ENCODE results near the gene SAMD4A. TPM values are rescaled to one million over a fixed set of nuclear protein-coding genes. Genes with fewer than 3 reads are reported as not detected.

The SAMD4A gene
- total RNA-seq, 2 donors from 2014 or later = 11.2 to 26.2 TPM

DNA sequence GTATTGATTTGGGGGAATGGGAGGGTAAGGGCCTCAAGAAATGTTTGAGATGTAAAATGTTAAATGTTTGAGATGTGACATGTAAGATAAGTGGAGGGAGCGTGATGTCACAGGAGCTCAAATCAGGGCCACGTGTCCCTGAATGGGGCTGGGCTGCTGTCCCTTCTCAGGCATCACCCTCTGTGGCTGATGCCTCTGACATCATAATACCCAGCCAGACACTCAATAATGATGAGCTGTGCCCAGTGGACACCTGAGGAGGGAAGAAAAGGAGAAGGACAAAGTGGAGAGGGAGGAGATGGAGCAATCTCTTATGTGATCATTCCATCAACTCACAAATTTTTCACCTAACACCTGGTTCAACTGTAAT lies 120.8 kb downstream of the SAMD4A start:
- intact Hi-C loops (cut with DNase I, micrococcal nuclease) = no loop called here

DNA sequence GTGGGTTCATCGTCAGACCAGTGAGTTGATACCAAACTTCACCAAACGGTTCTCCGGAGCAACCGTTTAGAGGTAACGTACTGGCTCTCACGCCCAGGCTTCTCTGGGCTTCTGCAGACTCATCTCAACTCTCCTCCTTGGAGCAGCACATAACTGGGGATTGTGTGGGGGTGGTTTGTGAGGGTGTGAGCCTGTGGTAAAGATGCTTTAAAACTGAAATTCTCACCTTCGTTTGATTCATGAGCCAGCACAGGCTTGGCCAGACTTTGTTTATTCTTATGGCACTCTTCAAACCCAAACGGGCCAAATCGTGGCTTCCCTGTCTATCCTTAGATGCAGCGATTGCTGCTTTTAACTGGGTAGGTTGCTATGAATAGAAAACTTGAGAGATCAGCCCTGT lies 121.3 kb downstream of the SAMD4A start:
- intact Hi-C loops (cut with DNase I, micrococcal nuclease) = no loop called here
- ATAC-seq (no peak), DNase-seq (no peak)

More for the DNA sequence above, 120.8 kb downstream of the SAMD4A start:
- ATAC-seq (no peak), DNase-seq (no peak)

DNA sequence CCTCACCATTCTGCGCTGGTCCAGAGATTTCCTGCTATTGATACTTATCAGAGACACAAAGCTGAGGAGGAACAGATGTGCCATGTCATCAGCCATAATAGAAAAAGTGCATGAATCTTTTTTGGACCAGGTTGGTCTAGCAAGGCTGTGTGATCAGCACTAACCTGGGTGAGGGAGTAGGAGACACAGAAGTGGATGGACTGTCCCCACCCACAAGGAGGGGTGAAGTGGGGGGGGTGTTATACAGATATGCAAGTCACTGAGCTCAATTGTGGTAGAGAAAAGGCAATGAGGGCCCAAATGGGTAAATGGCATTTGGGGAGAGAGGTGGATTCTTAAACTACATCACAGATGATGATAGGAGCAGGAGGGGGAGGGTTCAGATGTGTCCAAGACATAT lies 123.0 kb downstream of the SAMD4A start:
- no peak for ATAC-seq

DNA sequence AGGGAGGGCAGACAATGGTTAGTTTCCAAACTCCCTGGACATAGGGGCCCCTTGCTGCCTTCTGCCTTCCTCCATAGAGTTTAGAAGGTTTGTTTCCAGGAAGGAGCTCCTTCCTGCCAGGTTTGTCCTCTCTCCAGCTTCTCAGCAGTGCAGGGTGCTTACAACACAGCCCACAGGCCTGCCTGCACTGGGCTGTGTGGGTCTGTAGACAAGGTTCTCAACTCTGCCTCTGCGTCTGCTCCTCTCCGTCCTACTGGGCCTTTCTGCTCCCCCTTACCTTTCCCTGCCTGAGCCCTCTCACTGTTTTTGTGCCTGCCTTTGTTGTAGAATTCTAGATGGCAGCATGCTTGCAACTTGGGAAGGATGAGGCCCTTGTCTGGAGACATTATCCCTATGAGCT lies 124.0 kb downstream of the SAMD4A start:
- DNase-seq (no peak), ATAC-seq (no peak)
- intact Hi-C loops (cut with DNase I, micrococcal nuclease) = no loop called here

More for the DNA sequence above, 123.0 kb downstream of the SAMD4A start:
- no peak for DNase-seq
- intact Hi-C loops (cut with DNase I, micrococcal nuclease) = no loop called here

DNA sequence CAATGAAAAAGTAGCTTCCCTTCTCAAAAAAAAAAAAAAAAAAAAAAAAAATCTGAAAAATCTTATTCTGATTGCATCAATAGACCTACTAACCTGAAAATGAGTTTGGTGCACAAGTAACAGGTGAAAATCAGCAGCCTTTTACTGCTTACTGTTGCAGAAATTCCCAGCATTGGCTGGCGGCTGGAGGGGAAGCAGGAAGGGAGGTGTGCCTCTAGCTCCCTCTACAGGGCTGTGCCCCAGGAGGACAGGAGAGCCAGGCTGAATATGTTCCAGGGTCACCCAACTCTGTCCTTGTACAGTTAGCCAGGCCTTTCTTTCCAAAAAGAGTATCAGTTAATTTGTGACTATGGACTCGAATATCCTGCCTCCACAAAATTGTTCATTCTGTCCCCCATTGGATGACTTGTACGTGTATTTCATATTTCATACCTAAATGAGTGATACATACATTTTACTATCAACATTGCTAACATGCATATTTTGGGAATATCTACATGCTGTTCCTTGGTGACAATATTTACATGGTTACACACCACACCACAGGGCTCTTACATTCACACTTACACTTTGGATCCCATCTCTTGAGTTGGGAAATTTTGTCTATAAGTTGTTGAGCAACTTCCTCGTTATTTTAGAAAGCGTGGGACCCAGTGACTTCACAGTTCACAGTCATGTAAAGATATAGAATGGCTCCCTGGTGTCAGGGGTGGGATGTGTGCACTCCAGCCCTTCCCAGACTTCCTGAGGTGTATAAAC lies 124.8 kb downstream of the SAMD4A start:
- intact Hi-C loops (cut with DNase I, micrococcal nuclease) = no loop called here
- DNase-seq (peak; percentile 71 to 79), ATAC-seq (peak; percentile 94)

DNA sequence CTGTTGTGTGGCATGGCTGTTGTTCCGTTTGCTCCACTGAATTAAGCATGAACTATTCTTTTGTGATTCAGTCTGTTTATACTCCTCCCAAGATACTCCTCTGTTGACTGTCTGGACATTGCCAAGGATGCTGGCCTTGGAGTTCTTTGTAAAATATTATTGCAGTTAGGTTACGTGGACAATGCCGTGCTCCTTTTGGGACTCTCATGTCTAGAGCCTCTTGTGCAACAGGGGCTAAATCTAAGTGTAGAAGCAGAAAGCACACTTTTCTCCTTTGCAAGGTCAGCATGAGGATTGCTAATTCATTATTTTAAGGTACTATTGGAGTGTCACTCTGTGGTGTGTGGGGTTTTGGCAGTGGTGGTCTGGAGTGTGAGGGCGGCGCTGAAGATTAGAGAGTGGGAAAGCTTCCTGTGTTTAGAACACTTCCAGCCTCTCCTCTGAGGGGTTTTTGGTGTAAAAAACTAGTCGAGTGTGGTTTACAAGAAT lies 125.4 kb downstream of the SAMD4A start:
- intact Hi-C loops (cut with DNase I, micrococcal nuclease) = no loop called here
- ATAC-seq (no peak), DNase-seq (no peak)

DNA sequence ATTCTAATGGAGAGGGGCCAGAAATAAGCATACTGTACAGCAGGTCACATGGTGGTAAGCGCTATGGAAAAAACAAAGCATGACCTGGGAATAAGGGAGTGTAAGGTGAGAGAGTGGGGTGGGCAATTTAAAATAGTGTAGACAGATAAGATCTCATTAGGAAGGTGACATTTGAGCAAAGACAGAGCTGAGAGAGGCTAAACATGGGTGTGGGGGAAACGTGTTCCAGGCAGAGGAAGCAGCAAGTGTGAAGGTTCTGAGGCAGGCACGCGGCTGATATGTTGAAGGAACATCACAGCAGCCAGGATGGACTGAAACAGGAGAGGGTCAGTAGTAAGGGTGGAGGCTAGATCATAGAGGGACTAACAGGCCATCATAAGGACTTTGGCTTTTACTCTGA lies 126.8 kb downstream of the SAMD4A start:
- ATAC-seq = no peak
- intact Hi-C loops (cut with DNase I, micrococcal nuclease) = no loop called here
- DNase-seq = no peak

DNA sequence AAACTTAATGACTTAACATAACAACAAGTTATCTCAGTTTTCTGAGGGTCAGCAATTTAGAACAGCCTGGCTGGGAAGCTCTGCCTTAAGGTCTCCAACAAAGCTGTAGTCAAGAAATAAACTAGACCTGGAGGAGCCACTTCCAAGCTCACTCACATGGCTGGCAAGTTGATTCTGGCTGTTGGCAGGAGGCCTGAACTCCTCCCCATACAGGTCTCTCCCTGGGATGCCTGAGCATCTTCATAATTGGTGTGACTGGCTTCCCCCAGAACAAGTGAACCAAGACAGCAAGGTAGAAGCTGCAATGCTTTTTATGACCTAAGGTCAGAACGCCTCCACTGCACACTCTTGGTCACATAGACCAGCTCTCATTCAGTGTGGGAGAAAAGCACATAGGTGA lies 128.3 kb downstream of the SAMD4A start:
- intact Hi-C loops (cut with DNase I, micrococcal nuclease) = no loop called here
- ATAC-seq (no peak), DNase-seq (no peak)

DNA sequence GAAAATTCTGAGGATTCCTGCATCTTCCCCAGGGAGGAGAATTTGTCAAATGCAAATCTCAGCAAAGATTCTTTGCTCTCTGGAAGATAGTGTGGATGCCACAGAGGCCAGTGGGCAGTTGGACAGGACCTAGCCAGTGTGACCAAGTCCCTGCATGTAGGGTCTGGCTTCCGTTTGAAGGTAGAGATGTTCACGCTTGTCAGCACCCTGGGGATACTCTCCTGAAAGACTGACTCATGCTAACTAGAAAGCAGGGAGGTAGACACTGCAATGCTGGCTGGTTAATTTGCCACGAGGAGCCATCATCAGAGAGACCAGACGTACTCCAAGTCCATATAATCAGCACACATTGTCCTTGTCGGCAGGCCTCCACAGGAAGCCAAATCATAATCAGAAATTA lies 130.1 kb downstream of the SAMD4A start:
- no peak for ATAC-seq
- intact Hi-C loops (cut with DNase I, micrococcal nuclease) = no loop called here
- DNase-seq = no peak

DNA sequence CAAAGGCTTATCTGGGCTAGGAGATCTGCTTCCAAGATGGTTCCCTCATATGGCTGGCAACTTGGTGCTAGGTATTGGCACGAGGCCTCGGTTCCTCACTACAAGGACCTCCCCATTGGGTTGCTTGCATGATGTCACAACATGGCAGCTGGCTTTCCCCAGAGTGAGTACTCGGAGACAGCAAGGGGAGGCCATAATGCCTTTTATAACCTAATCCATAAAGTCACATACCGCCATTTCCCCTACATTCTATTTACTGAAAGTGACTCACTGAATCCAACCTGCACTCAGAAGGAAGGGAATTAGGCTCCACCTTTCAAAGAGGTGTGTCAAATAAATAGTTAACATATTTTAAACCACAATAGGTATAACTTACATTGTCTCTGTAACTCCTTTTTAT lies 130.9 kb downstream of the SAMD4A start:
- ATAC-seq (peak; percentile 71), DNase-seq (no peak)
- intact Hi-C loops (cut with DNase I, micrococcal nuclease) = no loop called here

DNA sequence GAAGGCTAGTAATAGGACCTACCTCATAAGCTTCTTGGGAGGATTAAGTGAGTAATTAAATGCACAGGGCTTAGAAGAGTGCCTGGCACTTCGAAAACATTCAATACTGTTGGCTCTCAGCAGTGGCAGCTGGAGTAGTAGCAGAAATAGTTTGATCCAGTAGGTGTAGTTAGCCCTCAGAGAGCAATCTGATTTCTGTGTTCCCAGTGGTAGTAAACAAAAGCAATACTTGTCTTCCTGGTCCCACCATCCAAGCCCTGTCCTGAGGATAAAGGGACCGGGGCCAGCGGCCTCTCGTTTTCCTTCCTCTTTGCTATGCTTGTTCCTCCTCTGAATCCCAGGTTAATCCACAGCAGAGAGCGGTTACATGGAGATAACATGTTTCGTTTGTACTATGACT lies 131.6 kb downstream of the SAMD4A start:
- DNase-seq = no peak
- intact Hi-C loops (cut with DNase I, micrococcal nuclease) = no loop called here
- no peak for ATAC-seq

DNA sequence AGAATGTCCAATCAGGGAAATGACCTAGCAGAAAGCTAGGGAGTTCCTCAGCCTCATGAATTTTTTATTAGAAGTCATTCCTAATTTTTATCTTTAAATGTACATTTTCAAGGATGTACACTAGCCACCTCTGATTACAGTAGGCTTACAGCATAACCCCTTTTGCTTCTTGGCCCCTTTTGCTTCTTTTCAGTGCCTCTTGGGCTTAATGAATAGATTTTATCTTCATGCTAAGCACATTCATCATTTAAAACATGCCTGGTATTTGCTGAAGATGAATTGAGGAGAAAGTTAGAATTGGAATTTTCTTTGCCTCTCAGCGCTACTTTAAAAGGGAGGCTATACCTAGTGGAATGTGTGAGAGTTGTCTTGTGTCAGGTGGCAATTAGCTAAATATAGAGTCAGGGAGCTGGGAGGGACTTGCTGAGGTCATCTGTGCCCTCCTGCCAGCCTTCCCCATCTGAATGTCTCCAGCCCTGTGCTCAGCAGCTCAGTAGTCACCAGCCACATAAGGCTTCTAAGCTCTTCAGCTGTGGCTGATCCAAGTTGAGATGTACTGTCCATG lies 132.1 kb downstream of the SAMD4A start:
- intact Hi-C loops (cut with DNase I, micrococcal nuclease) = no loop called here
- ATAC-seq (no peak), DNase-seq (no peak)

DNA sequence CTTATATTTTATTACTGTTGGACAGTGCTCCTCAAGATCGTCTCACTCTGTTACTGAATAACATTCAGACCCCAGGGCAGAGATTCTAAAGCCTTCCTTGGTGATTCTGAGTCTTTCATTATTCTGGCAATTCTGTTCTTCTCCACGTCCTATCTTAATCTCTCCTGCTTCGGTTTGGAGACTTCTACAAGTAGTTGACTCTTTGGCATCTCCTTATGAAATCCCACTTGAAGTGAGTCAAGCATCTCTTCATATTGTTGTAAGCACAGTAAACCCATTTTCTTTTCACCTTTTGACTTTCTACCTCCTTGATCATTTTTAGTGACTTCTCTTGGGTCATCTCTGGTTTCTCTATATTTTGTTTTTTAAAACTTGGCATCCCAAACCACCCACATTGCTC lies 132.8 kb downstream of the SAMD4A start:
- intact Hi-C loops (cut with DNase I, micrococcal nuclease) = no loop called here
- ATAC-seq = no peak
- DNase-seq = no peak

DNA sequence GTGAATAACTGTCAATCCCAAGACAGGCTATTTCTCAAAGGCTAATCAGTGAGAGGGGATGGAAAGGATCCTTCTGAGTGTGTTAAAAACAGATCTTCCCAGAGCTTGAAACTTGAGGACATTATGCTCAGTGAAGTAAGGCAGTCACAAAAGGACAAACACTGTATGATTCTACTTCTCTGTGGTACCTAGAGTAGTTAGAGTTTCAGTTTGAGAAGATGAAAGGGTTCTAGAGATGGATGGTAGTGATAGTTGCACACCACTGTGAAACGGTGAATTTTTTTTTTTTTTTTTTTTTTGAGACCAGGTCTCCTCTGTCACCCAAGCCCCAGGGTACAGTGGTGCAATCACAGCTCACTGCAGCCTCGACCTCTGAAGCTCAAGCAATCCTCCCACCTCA lies 133.8 kb downstream of the SAMD4A start:
- intact Hi-C loops (cut with DNase I, micrococcal nuclease) = no loop called here
- ATAC-seq (no peak), DNase-seq (no peak)

DNA sequence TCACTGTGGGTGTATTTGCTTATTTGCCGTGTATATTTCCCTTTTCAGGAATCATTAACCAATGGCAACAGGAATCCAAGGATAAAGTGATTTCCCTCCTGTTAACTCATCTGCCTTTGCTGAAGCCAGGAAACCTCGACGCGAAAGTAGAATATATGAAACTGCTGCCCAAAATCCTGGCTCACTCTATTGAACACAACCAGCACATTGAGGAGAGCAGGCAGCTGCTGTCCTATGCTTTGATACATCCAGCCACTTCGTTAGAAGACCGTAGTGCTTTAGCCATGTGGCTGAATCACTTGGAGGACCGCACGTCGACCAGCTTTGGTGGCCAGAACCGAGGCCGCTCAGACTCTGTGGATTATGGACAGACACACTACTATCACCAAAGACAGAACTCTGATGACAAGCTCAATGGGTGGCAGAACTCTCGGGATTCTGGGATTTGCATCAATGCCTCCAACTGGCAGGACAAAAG lies 135.1 kb downstream of the SAMD4A start:
- ATAC-seq (no peak), DNase-seq (no peak)
- intact Hi-C loops (cut with DNase I, micrococcal nuclease) = no loop called here

DNA sequence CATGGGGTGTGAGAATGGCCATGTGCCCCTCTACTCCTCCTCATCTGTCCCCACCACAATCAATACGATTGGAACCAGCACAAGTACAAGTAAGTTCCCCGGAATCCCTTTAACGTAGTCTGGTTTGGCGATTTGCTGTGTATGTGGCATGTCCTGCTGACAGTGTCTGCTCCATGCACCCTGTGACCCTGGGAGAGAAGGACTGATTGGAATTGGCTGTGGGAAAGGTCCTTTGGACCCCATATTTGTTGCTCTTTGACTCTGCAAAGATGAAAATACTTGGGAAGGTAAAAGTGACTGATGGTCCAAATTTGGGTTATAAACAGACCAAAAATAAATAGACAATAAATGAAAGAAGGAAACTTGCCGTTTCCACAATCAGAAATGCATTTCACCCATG lies 135.6 kb downstream of the SAMD4A start:
- no peak for DNase-seq
- intact Hi-C loops (cut with DNase I, micrococcal nuclease) = no loop called here
- no peak for ATAC-seq

DNA sequence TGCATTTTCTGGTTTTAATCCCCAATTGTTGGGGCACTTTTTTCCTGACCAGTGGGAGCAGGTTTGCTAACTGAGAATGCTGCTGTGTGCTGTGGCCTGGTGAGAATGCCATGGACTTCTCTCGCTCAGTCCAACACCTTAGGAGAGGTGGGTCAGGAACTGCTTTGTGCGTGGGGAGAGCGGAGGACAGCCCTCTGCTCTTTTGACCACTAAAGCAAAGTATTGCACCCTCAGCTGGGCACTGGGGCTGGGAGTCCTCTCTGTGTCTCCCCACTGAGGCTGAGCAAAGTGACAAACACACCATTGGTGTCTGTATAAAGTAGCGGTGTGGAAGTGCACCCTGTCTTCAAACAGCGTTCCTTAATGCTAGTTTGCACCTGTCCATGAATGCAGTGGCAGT lies 136.2 kb downstream of the SAMD4A start:
- intact Hi-C loops (cut with DNase I, micrococcal nuclease) = no loop called here
- DNase-seq (no peak), ATAC-seq (no peak)

DNA sequence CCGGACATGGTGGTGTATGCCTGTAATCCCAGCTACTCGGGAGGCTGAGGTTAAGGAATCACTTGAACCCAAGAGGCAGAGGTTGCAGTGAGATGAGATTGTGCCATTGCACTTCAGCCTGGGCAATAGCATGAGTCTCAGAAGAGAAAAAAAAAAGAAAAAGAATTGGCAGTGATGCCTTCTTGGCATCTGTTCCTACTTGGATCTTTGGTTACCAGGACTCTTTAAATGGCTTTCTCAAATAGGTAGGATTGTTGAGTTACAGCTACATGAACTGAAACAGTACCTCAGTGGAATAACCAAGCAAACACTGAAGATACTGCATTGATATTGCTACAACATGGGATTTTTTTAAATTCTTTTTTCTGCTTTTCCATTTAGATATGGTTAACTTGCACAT lies 136.8 kb downstream of the SAMD4A start:
- no peak for ATAC-seq
- no peak for DNase-seq
- intact Hi-C loops (cut with DNase I, micrococcal nuclease) = no loop called here

DNA sequence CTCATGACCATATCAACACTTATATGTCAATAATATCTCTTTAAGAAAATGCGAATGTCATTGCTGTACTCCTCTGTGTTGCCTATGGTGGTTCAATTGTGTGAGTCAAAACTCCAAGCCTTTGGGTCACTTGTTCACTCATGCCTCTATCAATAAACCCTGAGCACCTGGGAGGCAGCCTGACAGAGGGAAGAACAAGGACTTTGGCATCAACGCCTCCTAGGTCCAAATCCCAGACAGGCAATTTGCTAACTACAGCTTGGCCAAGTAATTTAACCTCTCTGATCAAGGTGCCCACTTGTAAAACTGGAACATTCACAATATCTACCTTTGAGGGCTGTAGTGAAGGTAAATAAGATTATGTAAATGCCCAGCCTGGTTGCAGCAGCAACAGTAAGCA lies 137.8 kb downstream of the SAMD4A start:
- intact Hi-C loops (cut with DNase I, micrococcal nuclease) = no loop called here
- no peak for DNase-seq
- peak; percentile 83 for ATAC-seq

DNA sequence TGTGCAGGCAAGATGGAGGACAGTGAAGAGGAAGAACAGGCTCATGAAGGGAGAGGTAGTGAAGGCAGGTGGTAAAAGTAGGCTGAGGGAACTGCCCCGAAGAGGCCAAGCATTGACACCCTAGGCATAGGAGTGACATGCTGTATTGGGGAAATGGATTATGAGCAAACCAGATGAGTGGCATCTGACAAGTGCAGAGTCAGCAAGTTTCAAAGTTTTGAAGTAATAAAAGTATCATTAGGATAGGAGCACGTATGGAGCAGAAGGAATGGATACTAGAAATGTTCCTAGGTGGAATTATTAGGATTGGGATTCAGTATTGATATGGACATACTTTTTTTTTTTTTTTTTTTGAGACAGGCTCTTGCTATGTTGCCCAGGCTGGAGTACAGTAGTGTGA lies 139.8 kb downstream of the SAMD4A start:
- DNase-seq = no peak
- intact Hi-C loops (cut with DNase I, micrococcal nuclease) = no loop called here
- no peak for ATAC-seq

DNA sequence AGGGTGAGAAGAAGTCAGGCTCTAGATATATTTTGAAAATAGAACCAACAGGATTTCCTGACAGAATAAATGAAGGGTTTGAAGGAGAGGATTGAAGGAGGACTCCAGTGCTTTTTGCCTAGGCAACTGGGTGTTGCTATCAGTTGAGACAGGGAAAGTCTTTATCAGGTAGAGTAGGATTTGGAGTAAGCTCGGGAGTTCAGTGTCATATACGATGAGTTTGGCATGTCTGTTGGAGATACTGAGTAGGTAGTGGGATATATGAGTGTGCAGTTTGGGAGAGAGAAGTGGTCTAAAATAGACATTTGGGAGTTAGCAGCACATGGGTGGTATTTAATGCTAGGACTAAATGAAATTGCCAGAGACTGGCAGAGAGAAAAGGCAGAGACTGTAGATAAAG lies 141.2 kb downstream of the SAMD4A start:
- ATAC-seq (no peak), DNase-seq (no peak)
- intact Hi-C loops (cut with DNase I, micrococcal nuclease) = no loop called here

Measured in left colon (tissue), 2 donors.